GF-D8 (cell line): Measurements from ENCODE around the gene UNC50.

Experiments
- DNase-seq: peaks from one replicate; lab custom pipeline; 2025; lab: John Stamatoyannopoulos, UW

Gene UNC50

GRCh38 chr2:98664323-98664722, 55.9 kb downstream of the UNC50 start:
- DNase-seq = peak; percentile 59

GRCh38 chr2:98665677-98666076, 57.3 kb downstream of the UNC50 start:
- DNase-seq = no peak
